Neural cell (in vitro differentiated cells): ENCODE measurements around the gene NTF4. TPM values are rescaled to one million over a fixed set of nuclear protein-coding genes. Genes with fewer than 3 reads are reported as not detected.

Source experiments
- H2AFZ ChIP-seq: fragments of 200-600, 300-800 bp; sonication (generic), shearing (Covaris generic); 2 replicates; pipeline ENCODE4 v1.6.0; 2014; ENCODE audit warnings: low read depth, mild to moderate bottlenecking, antibody characterized with exemption, low read length, moderate library complexity
- H3F3A ChIP-seq: fragments of 200-600 bp; shearing (Covaris generic); 2 replicates; pipeline ENCODE4 v1.6.1; 2016; ENCODE audit warnings: mild to moderate bottlenecking, moderate library complexity, mixed read lengths, antibody characterized with exemption, low read length; ENCODE audit not compliant: insufficient read depth, poor library complexity, severe bottlenecking
- H3K27ac ChIP-seq: fragments of 200-600, 300-800 bp; sonication (generic), shearing (Covaris generic); 2 replicates; pipeline ENCODE4 v1.5.1; 2014; ENCODE audit warnings: mild to moderate bottlenecking, low read length, moderate library complexity
- H3K27me3 ChIP-seq: fragments of 300-800, 200-600 bp; sonication (generic), shearing (Covaris generic); 2 replicates; pipeline ENCODE4 v1.6.0; 2014; ENCODE audit warnings: mild to moderate bottlenecking, low read depth, low read length, moderate library complexity; ENCODE audit not compliant: insufficient read depth
- H3K36me3 ChIP-seq: fragments of 300-800, 200-600 bp; sonication (generic), shearing (Covaris generic); 2 replicates; pipeline ENCODE4 v1.5.1; 2014; ENCODE audit warnings: mild to moderate bottlenecking, antibody characterized with exemption, low read length, moderate library complexity; ENCODE audit not compliant: insufficient read depth
- H3K4me2 ChIP-seq: fragments of 300-800, 200-600 bp; sonication (generic), shearing (Covaris generic); 2 replicates; pipeline ENCODE4 v1.6.0; 2014; ENCODE audit warnings: mild to moderate bottlenecking, low read length
- H3K4me3 ChIP-seq: fragments of 300-800, 200-600 bp; sonication (generic), shearing (Covaris generic); 2 replicates; pipeline ENCODE4 v1.5.1; 2014; ENCODE audit warnings: mild to moderate bottlenecking, low read length, moderate library complexity
- H3K79me2 ChIP-seq: fragments of 200-600 bp; shearing (Covaris generic); replicated peaks from 2 replicates; pipeline ENCODE4 v1.6.0; 2014; ENCODE audit warnings: mild to moderate bottlenecking, low read length, moderate library complexity; ENCODE audit not compliant: insufficient read depth
- H3K9ac ChIP-seq: fragments of 300-800, 200-600 bp; sonication (generic), shearing (Covaris generic); 2 replicates; pipeline ENCODE4 v1.6.1; 2016; ENCODE audit warnings: mild to moderate bottlenecking, low read length, mixed read lengths
- H3K9me2 ChIP-seq: fragments of 200-600 bp; shearing (Covaris generic); 2 replicates; pipeline ENCODE4 v1.6.1; 2016; ENCODE audit warnings: mild to moderate bottlenecking, low read length, mixed read lengths; ENCODE audit not compliant: insufficient read depth
- H3K9me3 ChIP-seq: fragments of 200-600, 300-800 bp; sonication (generic), shearing (Covaris generic); 2 replicates; pipeline ENCODE4 v1.6.1; 2016; ENCODE audit warnings: mild to moderate bottlenecking, mixed run types, low read length, moderate library complexity, mixed read lengths
- H4K20me1 ChIP-seq: fragments of 200-600 bp; shearing (Covaris generic); 2 replicates; pipeline ENCODE4 v1.6.1; 2016; ENCODE audit warnings: mild to moderate bottlenecking, mixed run types; ENCODE audit not compliant: insufficient read depth
- EP300 ChIP-seq: fragments of 450-650 bp; conservative IDR thresholded peaks from 2 replicates; pipeline ENCODE4 v1.6.1; 2014; ENCODE audit warnings: antibody characterized with exemption, mild to moderate bottlenecking, moderate library complexity; ENCODE audit not compliant: poor library complexity, severe bottlenecking
- EZH2 ChIP-seq: fragments of 200-600, 300-800 bp; shearing (Covaris generic), sonication (generic); IDR thresholded peaks from 2 replicates; pipeline ENCODE4 v1.6.1; 2014; ENCODE audit warnings: antibody characterized with exemption, low read length, borderline replicate concordance, mild to moderate bottlenecking; ENCODE audit not compliant: insufficient read depth, poor library complexity, severe bottlenecking
- MXI1 ChIP-seq: fragments of 450-650 bp; conservative IDR thresholded peaks from 2 replicates; pipeline ENCODE4 v1.6.1; 2014; ENCODE audit warnings: antibody characterized with exemption, mild to moderate bottlenecking; ENCODE audit not compliant: poor library complexity, severe bottlenecking
- POLR2AphosphoS5 ChIP-seq: IDR thresholded peaks from 2 replicates; pipeline ENCODE4 v1.6.1; 2012
- RAD21 ChIP-seq: fragments of 450-650 bp; conservative IDR thresholded peaks from 2 replicates; pipeline ENCODE4 v1.6.1; 2014; ENCODE audit warnings: antibody characterized with exemption, mild to moderate bottlenecking, moderate library complexity
- SMC3 ChIP-seq: fragments of 450-650 bp; conservative IDR thresholded peaks from 2 replicates; pipeline ENCODE4 v1.6.1; 2014; ENCODE audit warnings: antibody characterized with exemption, mild to moderate bottlenecking, moderate library complexity; ENCODE audit not compliant: poor library complexity
- TAF1 ChIP-seq: IDR thresholded peaks from 2 replicates; pipeline ENCODE4 v1.6.1; 2012; ENCODE audit warnings: low read depth
- polyA plus RNA-seq: library from polyadenylated mRNA; depleted of rRNA; stranded (reverse); fragments of >200 nt; gene quantifications from 2 replicates; pipeline ENCODE4 v1.2.3, GENCODE V29; 2014
- TF ChIP-seq, protein P1 (sequence below): fragments of 450-650 bp; IDR thresholded peaks from 2 replicates; pipeline ENCODE4 v1.5.1; 2014; ENCODE audit warnings: antibody characterized with exemption, mild to moderate bottlenecking, moderate library complexity; ENCODE audit not compliant: poor library complexity, severe bottlenecking
- TF ChIP-seq, protein P2 (sequence below): IDR thresholded peaks from 2 replicates; pipeline ENCODE4 v1.6.1; 2012; ENCODE audit warnings: borderline replicate concordance

NTF4 gene
- polyA plus RNA-seq, 1 donor from 2014 or later, result not detected

DNA sequence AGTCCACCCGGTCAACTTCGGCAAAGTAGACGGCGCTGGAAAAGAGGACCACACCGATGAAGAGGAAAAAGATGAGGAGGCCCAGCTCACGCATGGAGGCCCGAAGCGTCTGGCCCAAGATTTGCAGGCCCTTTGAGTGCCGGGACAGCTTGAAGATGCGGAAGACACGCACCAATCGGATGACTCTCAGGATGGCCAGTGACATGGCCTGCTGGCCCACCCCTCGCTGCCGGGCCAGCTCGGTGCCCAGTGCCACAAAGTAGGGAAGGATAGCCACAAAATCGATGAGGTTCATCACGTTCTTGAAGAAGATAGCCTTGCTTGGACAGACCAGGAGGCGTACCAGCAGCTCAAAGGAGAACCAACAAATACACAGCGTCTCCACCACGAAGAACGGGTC is 5.8 kb upstream of the NTF4 start:
- Histone ChIP-seq H3K9ac (no peak overlapping the region), H4K20me1 (no peaks in the 10 kb centered on the region), H3F3A (no peaks in the 10 kb centered on the region), H3K4me2 (no peak overlapping the region), H3K36me3 (no peaks in the 10 kb centered on the region), H3K9me3 (no peaks in the 10 kb centered on the region), H3K9me2 (no peaks in the 10 kb centered on the region), H3K79me2 (no peaks in the 10 kb centered on the region), H3K4me3 (no peak overlapping the region), H2AFZ (no peak overlapping the region), H3K27ac (no peak overlapping the region), H3K27me3 (peaks cover 60% of the 10 kb centered on the region)
- no peak for TF ChIP-seq RAD21
- TF ChIP-seq POLR2AphosphoS5, result no peak
- no peak for TF ChIP-seq EP300
- TF ChIP-seq, protein P1, sequence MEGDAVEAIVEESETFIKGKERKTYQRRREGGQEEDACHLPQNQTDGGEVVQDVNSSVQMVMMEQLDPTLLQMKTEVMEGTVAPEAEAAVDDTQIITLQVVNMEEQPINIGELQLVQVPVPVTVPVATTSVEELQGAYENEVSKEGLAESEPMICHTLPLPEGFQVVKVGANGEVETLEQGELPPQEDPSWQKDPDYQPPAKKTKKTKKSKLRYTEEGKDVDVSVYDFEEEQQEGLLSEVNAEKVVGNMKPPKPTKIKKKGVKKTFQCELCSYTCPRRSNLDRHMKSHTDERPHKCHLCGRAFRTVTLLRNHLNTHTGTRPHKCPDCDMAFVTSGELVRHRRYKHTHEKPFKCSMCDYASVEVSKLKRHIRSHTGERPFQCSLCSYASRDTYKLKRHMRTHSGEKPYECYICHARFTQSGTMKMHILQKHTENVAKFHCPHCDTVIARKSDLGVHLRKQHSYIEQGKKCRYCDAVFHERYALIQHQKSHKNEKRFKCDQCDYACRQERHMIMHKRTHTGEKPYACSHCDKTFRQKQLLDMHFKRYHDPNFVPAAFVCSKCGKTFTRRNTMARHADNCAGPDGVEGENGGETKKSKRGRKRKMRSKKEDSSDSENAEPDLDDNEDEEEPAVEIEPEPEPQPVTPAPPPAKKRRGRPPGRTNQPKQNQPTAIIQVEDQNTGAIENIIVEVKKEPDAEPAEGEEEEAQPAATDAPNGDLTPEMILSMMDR, result no peak
- TF ChIP-seq, protein P2, sequence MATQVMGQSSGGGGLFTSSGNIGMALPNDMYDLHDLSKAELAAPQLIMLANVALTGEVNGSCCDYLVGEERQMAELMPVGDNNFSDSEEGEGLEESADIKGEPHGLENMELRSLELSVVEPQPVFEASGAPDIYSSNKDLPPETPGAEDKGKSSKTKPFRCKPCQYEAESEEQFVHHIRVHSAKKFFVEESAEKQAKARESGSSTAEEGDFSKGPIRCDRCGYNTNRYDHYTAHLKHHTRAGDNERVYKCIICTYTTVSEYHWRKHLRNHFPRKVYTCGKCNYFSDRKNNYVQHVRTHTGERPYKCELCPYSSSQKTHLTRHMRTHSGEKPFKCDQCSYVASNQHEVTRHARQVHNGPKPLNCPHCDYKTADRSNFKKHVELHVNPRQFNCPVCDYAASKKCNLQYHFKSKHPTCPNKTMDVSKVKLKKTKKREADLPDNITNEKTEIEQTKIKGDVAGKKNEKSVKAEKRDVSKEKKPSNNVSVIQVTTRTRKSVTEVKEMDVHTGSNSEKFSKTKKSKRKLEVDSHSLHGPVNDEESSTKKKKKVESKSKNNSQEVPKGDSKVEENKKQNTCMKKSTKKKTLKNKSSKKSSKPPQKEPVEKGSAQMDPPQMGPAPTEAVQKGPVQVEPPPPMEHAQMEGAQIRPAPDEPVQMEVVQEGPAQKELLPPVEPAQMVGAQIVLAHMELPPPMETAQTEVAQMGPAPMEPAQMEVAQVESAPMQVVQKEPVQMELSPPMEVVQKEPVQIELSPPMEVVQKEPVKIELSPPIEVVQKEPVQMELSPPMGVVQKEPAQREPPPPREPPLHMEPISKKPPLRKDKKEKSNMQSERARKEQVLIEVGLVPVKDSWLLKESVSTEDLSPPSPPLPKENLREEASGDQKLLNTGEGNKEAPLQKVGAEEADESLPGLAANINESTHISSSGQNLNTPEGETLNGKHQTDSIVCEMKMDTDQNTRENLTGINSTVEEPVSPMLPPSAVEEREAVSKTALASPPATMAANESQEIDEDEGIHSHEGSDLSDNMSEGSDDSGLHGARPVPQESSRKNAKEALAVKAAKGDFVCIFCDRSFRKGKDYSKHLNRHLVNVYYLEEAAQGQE, result no peak
- TF ChIP-seq TAF1, result no peak
- no peak for TF ChIP-seq MXI1
- TF ChIP-seq SMC3, result no peak

DNA sequence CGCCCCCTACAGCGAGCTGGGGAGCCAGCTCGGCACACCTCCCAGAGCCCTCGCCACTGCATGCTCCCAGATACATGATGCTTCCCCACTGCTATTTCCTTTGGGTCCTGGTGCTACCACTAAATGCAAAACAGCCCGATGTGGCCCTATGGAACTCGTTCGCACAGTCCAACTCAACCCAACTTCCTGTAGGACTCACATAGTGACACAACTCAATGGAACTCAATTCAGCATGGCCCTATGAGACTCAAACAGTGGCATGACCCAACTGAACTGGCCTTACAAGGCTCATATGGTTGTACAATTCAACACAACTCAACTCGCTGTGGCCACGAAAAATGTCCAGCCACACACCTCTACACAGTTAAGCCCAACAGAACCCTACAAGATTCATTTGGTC is 4.4 kb upstream of the NTF4 start:
- no peak overlapping the region for H2AFZ ChIP-seq
- H3F3A ChIP-seq, result no peaks in the 10 kb centered on the region
- no peaks in the 10 kb centered on the region for H3K9me3 ChIP-seq
- TF ChIP-seq EZH2 (no peak), SMC3 (no peak), TAF1 (no peak), POLR2AphosphoS5 (no peak), RAD21 (no peak), MXI1 (no peak), EP300 (no peak)
- TF ChIP-seq, protein P2, result no peak
- TF ChIP-seq, protein P1, result no peak
- H3K36me3 ChIP-seq, result no peaks in the 10 kb centered on the region
- peaks cover 60% of the 10 kb centered on the region for H3K27me3 ChIP-seq
- H3K4me2 ChIP-seq, result no peak overlapping the region
- H3K9ac ChIP-seq, result no peak overlapping the region
- H3K27ac ChIP-seq, result no peak overlapping the region
- H3K9me2 ChIP-seq, result no peaks in the 10 kb centered on the region
- H4K20me1 ChIP-seq, result no peaks in the 10 kb centered on the region
- no peaks in the 10 kb centered on the region for H3K79me2 ChIP-seq
- no peak overlapping the region for H3K4me3 ChIP-seq
